ENCODE data around the gene A4GALT. TPM values are rescaled to one million over a fixed set of nuclear protein-coding genes. Genes with fewer than 3 reads are reported as not detected.
"Not testable (repeated sequence)": the region's sequence is repeated elsewhere in the genome, so short reads cannot be mapped to it uniquely, and the experiment has no call there.

The A4GALT gene
- total RNA-seq, 1 experiment from 2014 or later = 22.1 TPM

DNA sequence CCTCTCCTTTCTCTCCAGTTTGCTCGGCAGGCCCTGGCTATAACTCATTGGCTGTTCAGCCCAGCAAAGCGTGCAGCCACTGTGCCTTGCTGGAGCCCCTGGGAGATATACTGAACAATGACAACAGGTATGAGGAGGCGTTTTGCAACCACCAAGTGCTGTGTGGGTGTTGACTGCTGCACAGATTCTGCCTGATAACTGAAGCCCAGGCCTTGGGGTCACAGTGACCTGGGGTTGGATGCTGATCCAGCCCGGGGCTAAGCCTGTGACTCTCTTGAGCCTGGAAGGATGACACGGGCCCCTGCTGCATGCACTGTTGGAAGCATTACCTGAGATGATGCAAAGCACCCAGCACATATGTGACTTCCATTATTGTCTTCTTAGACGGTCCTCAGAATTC lies 13.7 kb upstream of the A4GALT start:
- DNase-seq (ENCODE audit: low spot score) = no peak
- Mint-ChIP-seq H3K4me1 (peaks cover under 1% of the 10 kb centered on the region), H3K9me3 (no peaks in the 10 kb centered on the region), H3K27me3 (ENCODE audit: low read depth) (no peaks in the 10 kb centered on the region; the same call in 1 of the 2 replicates), H3K36me3 (no peaks in the 10 kb centered on the region), H3K4me3 (no peak overlapping the region), H3K27ac (no peak overlapping the region)
- ATAC-seq = no peak
- ChIA-PET POLR2A (no interaction called here), CTCF (no interaction called here)
- TF ChIP-seq, protein P1, sequence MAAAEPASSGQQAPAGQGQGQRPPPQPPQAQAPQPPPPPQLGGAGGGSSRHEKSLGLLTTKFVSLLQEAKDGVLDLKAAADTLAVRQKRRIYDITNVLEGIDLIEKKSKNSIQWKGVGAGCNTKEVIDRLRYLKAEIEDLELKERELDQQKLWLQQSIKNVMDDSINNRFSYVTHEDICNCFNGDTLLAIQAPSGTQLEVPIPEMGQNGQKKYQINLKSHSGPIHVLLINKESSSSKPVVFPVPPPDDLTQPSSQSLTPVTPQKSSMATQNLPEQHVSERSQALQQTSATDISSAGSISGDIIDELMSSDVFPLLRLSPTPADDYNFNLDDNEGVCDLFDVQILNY (CRISPR knock-in tag; IDR thresholded peaks at IDR 0.05) = no peak
- TF ChIP-seq FOXJ3 (CRISPR knock-in tag; IDR thresholded peaks at IDR 0.05; ENCODE audit: borderline replicate concordance) (no peak), TEAD4 (CRISPR knock-in tag; IDR thresholded peaks at IDR 0.05) (no peak), MXD4 (CRISPR knock-in tag; IDR thresholded peaks at IDR 0.05; ENCODE audit: borderline replicate concordance) (no peak), KAT7 (CRISPR knock-in tag; IDR thresholded peaks at IDR 0.05; ENCODE audit: borderline replicate concordance) (no peak), TEAD1 (CRISPR knock-in tag; IDR thresholded peaks at IDR 0.05) (no peak), ZNF138 (CRISPR knock-in tag; conservative IDR thresholded peaks at IDR 0.05) (no peak), CREM (CRISPR knock-in tag; IDR thresholded peaks at IDR 0.05) (no peak), ZNF219 (CRISPR knock-in tag; IDR thresholded peaks at IDR 0.05; ENCODE audit: borderline replicate concordance) (no peak), TCF7 (CRISPR knock-in tag; IDR thresholded peaks at IDR 0.05; ENCODE audit: low read depth) (no peak)
- TF ChIP-seq, protein P2, sequence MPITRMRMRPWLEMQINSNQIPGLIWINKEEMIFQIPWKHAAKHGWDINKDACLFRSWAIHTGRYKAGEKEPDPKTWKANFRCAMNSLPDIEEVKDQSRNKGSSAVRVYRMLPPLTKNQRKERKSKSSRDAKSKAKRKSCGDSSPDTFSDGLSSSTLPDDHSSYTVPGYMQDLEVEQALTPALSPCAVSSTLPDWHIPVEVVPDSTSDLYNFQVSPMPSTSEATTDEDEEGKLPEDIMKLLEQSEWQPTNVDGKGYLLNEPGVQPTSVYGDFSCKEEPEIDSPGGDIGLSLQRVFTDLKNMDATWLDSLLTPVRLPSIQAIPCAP (CRISPR knock-in tag; IDR thresholded peaks at IDR 0.05) = no peak
- TF ChIP-seq, protein P3, sequence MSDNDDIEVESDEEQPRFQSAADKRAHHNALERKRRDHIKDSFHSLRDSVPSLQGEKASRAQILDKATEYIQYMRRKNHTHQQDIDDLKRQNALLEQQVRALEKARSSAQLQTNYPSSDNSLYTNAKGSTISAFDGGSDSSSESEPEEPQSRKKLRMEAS (CRISPR knock-in tag; IDR thresholded peaks at IDR 0.05) = no peak
- TF ChIP-seq, protein P4, sequence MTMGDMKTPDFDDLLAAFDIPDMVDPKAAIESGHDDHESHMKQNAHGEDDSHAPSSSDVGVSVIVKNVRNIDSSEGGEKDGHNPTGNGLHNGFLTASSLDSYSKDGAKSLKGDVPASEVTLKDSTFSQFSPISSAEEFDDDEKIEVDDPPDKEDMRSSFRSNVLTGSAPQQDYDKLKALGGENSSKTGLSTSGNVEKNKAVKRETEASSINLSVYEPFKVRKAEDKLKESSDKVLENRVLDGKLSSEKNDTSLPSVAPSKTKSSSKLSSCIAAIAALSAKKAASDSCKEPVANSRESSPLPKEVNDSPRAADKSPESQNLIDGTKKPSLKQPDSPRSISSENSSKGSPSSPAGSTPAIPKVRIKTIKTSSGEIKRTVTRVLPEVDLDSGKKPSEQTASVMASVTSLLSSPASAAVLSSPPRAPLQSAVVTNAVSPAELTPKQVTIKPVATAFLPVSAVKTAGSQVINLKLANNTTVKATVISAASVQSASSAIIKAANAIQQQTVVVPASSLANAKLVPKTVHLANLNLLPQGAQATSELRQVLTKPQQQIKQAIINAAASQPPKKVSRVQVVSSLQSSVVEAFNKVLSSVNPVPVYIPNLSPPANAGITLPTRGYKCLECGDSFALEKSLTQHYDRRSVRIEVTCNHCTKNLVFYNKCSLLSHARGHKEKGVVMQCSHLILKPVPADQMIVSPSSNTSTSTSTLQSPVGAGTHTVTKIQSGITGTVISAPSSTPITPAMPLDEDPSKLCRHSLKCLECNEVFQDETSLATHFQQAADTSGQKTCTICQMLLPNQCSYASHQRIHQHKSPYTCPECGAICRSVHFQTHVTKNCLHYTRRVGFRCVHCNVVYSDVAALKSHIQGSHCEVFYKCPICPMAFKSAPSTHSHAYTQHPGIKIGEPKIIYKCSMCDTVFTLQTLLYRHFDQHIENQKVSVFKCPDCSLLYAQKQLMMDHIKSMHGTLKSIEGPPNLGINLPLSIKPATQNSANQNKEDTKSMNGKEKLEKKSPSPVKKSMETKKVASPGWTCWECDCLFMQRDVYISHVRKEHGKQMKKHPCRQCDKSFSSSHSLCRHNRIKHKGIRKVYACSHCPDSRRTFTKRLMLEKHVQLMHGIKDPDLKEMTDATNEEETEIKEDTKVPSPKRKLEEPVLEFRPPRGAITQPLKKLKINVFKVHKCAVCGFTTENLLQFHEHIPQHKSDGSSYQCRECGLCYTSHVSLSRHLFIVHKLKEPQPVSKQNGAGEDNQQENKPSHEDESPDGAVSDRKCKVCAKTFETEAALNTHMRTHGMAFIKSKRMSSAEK (CRISPR knock-in tag; IDR thresholded peaks at IDR 0.05; ENCODE audit: borderline replicate concordance) = no peak
- TF ChIP-seq, protein P5, sequence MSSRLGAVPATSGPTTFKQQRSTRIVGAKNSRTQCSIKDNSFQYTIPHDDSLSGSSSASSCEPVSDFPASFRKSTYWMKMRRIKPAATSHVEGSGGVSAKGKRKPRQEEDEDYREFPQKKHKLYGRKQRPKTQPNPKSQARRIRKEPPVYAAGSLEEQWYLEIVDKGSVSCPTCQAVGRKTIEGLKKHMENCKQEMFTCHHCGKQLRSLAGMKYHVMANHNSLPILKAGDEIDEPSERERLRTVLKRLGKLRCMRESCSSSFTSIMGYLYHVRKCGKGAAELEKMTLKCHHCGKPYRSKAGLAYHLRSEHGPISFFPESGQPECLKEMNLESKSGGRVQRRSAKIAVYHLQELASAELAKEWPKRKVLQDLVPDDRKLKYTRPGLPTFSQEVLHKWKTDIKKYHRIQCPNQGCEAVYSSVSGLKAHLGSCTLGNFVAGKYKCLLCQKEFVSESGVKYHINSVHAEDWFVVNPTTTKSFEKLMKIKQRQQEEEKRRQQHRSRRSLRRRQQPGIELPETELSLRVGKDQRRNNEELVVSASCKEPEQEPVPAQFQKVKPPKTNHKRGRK (CRISPR knock-in tag; IDR thresholded peaks at IDR 0.05; ENCODE audit: borderline replicate concordance) = no peak

DNA sequence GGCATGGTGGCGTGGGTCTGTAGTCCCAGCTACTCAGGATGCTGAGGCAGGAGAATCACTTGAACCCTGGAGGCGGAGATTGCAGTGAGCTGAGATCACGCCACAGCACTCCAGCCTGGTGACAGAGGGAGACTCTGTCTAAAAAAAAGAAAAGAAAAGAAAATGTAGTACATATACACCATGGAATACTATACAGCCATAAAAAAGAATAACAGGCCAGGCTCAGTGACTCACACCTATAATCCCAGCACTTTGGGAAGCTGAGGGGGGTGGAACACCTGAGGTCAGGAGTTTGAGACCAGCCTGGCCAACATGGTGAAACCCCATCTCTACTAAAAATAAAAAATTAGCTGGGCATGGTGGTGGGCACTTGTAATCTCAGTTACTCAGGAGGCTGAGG lies 12.7 kb upstream of the A4GALT start:
- CTCF ChIA-PET; H3K36me3 Mint-ChIP-seq; DNase-seq (ENCODE audit: low spot score); H3K4me3 Mint-ChIP-seq; H3K27ac Mint-ChIP-seq; ATAC-seq; H3K4me1 Mint-ChIP-seq; POLR2A ChIA-PET; H3K27me3 Mint-ChIP-seq (ENCODE audit: low read depth); H3K9me3 Mint-ChIP-seq: not testable (repeated sequence)

DNA sequence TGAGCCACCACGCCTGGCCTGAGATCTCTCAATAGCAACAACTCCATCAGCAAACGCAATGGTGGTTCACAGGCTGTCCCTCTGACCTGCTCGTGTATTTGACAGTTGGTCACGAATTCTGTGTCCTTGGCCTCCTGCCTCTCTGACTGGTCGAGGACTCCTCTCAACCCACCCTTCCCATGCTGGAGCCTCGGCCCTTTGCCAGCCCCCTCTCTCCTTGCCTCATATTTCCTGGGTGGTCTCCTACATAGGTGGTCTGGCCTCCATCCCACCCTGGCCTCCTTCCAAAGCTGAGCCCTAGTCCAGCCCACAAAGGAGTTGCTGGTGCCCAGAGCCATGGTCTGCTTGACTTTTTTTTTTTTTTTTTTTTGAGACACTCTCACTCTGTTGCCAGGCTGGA lies 11.4 kb upstream of the A4GALT start:
- DNase-seq (ENCODE audit: low spot score) (no peak), ATAC-seq (no peak)
- Mint-ChIP-seq H3K4me1 (peaks cover 5% of the 10 kb centered on the region), H3K36me3 (no peaks in the 10 kb centered on the region), H3K27me3 (ENCODE audit: low read depth) (no peaks in the 10 kb centered on the region; the same call in 1 of the 2 replicates), H3K4me3 (no peak overlapping the region), H3K9me3 (no peaks in the 10 kb centered on the region), H3K27ac (no peak overlapping the region)
- CTCF ChIA-PET = interaction anchor here (0.7 kb wide), 2 partner anchors 71 to 110 kb away, joined by 3 to 4 read pairs; no protein-coding TSS in a partner anchor
- POLR2A ChIA-PET = no interaction called here
- no peak for TF ChIP-seq ETV6 (CRISPR knock-in tag; IDR thresholded peaks at IDR 0.05)
- TF ChIP-seq, protein P1 (CRISPR knock-in tag; IDR thresholded peaks at IDR 0.05) = no peak
- TF ChIP-seq, protein P6, sequence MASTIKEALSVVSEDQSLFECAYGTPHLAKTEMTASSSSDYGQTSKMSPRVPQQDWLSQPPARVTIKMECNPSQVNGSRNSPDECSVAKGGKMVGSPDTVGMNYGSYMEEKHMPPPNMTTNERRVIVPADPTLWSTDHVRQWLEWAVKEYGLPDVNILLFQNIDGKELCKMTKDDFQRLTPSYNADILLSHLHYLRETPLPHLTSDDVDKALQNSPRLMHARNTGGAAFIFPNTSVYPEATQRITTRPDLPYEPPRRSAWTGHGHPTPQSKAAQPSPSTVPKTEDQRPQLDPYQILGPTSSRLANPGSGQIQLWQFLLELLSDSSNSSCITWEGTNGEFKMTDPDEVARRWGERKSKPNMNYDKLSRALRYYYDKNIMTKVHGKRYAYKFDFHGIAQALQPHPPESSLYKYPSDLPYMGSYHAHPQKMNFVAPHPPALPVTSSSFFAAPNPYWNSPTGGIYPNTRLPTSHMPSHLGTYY (CRISPR knock-in tag; IDR thresholded peaks at IDR 0.05) = no peak

Data from WTC11 (cell line).